K562 (cell line): Measurements from ENCODE around the gene MICALL2. TPM values are rescaled to one million over a fixed set of nuclear protein-coding genes. Genes with fewer than 3 reads are reported as not detected.

Source experiments
- ARID1B ChIP-seq: fragments of 450-650 bp; IDR thresholded peaks from 2 replicates; pipeline ENCODE4 v1.6.1; 2016; ENCODE audit warnings: antibody characterized with exemption, mild to moderate bottlenecking, inconsistent platforms
- ARID3B ChIP-seq: fragments of 250-450 bp; sonication (Bioruptor Pico); IDR thresholded peaks from 2 replicates; pipeline ENCODE4 v1.4.0; 2020; ENCODE audit warnings: borderline replicate concordance
- ARID4B ChIP-seq: sonication (generic); formaldehyde crosslinking; IDR thresholded peaks from 2 replicates; pipeline ENCODE4 v1.8.0; 2022; ENCODE audit warnings: mild to moderate bottlenecking, missing genetic modification reagents
- BHLHE40 ChIP-seq: IDR thresholded peaks from 2 replicates; pipeline ENCODE4 v1.6.1; 2011; ENCODE audit warnings: low read length, improper control_type of control experiment
- MNT ChIP-seq, 2 experiments: fragments of 450-650 bp; conservative IDR thresholded peaks; 2 replicates each; pipeline ENCODE4 v1.6.1; 2017; ENCODE audit warnings: mild to moderate bottlenecking in 2 of 2, moderate library complexity in 2 of 2
- NEUROD1 ChIP-seq: fragments of 150-350 bp; IDR thresholded peaks from 2 replicates; pipeline ENCODE4 v1.6.1; 2014; ENCODE audit warnings: borderline replicate concordance, low read length, low read depth; ENCODE audit not compliant: partially characterized antibody
- RAD21 ChIP-seq, 2 experiments: fragments of 250-450 bp in 1 of 2; fragments of 450-650 bp in 1 of 2; sonication (Bioruptor Pico) in 1 of 2; formaldehyde crosslinking in 1 of 2; IDR thresholded peaks in 1 of 2; conservative IDR thresholded peaks in 1 of 2; 2 replicates each; pipeline versions ENCODE4 v1.4.0 to v1.8.0; 2020 to 2022; ENCODE audit warnings: mild to moderate bottlenecking in 2 of 2, moderate library complexity in 1 of 2
- RUNX1 ChIP-seq: sonication (generic); IDR thresholded peaks from 2 replicates; pipeline ENCODE4 v1.6.1; 2016; ENCODE audit warnings: antibody characterized with exemption, low read depth
- YY1 ChIP-seq, 3 experiments: IDR thresholded peaks; 2 replicates each; pipeline ENCODE4 v1.6.1; 2011; ENCODE audit warnings: low read length in 2 of 3, mild to moderate bottlenecking in 2 of 3, moderate library complexity in 2 of 3, borderline replicate concordance in 1 of 3, control low read depth in 1 of 3, low read depth in 1 of 3; ENCODE audit not compliant: insufficient read depth in 3 of 3, insufficient replicate concordance in 2 of 3, control insufficient read depth in 1 of 3, insufficient read length in 1 of 3; ENCODE audit errors: extremely low read depth in 1 of 3
- ZC3H11A ChIP-seq: IDR thresholded peaks from 2 replicates; pipeline ENCODE4 v1.6.1; 2012; ENCODE audit warnings: low read depth, low read length, improper control_type of control experiment
- ZFP36 ChIP-seq: fragments of 150-350 bp; IDR thresholded peaks from 2 replicates; pipeline ENCODE4 v1.6.1; 2018; ENCODE audit warnings: low read length, low read depth; ENCODE audit not compliant: partially characterized antibody
- polyA plus RNA-seq, 8 experiments: library from polyadenylated mRNA; depleted of rRNA in 4 of 8; stranded (reverse) in 5 of 8; unstranded in 3 of 8; fragments of >200 nt; fragmentation: Nextera tagmentation in 2 of 8; fragmentation: Illumina TruSeq in 1 of 8; extraction: Ambion mirVana in 2 of 8; extraction: Trizol in 1 of 8; gene quantifications; 2 replicates each; pipeline versions ENCODE4 v1.2.1 to v1.2.3, GENCODE V29; 2011 to 2014; ENCODE audit warnings: inconsistent platforms in 1 of 8, missing spikeins in 1 of 8
- total RNA-seq, 7 experiments: library from RNA; depleted of rRNA in 6 of 7; stranded (reverse); fragments of >200 nt in 6 of 7; fragmentation: Illumina TruSeq in 2 of 7; extraction: Trizol in 2 of 7; gene quantifications; 2 replicates each; pipeline versions ENCODE4 v1.2.1 to v1.2.3, GENCODE V29; 2011 to 2021; ENCODE audit warnings: low replicate concordance in 1 of 7
- TF ChIP-seq, protein P1 (sequence below): IDR thresholded peaks from 3 replicates; pipeline ENCODE4 v1.6.1; 2011; ENCODE audit warnings: borderline replicate concordance, mild to moderate bottlenecking, moderate library complexity; ENCODE audit not compliant: insufficient read length; ENCODE audit errors: extremely low read depth

Gene MICALL2
- total and polyA plus RNA-seq, 9 of the 15 experiments (the other 6 are each of a cell fraction or from before 2014, with no cell fraction given) = 1.8 to 103 (median 17.0) TPM

DNA sequence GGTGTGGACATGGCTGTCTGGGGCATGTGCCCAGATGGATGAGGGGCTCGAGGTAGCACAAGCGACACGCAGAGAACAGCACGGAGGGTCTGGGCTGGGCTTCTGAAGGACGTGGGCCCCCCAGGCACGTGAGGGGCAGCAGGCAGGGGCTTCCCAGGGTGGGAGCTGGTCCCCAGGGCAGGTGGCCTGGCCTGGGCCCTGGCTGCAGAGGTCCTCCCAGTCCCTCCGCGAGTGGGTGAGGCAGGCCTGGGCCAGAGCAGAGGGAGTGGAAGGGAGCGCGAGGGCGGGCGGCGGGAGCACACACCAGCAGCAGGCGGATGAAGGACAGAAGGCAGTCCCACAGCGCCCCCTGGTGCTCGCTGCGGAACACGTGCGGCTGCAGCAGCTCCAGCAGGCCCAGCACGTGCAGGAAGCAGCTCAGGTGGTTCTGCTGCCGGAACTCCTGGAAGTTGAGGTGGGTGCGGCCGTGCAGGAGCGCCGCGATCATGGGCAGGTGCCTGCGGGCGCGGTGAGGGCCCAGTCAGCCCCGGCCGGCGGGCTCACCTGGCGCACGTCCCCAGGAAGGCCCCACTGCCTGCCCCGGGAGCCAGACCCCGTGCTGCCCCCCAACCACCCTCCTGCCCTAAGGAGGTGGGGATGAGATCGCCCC lies 14.7 kb upstream of the MICALL2 start (continued):
- TF ChIP-seq, protein P1, sequence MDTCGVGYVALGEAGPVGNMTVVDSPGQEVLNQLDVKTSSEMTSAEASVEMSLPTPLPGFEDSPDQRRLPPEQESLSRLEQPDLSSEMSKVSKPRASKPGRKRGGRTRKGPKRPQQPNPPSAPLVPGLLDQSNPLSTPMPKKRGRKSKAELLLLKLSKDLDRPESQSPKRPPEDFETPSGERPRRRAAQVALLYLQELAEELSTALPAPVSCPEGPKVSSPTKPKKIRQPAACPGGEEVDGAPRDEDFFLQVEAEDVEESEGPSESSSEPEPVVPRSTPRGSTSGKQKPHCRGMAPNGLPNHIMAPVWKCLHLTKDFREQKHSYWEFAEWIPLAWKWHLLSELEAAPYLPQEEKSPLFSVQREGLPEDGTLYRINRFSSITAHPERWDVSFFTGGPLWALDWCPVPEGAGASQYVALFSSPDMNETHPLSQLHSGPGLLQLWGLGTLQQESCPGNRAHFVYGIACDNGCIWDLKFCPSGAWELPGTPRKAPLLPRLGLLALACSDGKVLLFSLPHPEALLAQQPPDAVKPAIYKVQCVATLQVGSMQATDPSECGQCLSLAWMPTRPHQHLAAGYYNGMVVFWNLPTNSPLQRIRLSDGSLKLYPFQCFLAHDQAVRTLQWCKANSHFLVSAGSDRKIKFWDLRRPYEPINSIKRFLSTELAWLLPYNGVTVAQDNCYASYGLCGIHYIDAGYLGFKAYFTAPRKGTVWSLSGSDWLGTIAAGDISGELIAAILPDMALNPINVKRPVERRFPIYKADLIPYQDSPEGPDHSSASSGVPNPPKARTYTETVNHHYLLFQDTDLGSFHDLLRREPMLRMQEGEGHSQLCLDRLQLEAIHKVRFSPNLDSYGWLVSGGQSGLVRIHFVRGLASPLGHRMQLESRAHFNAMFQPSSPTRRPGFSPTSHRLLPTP = no peak
- TF ChIP-seq BHLHE40 (peak; percentile 100), NEUROD1 (no peak), ZFP36 (no peak), RAD21 (CRISPR knock-in tag; conservative IDR thresholded peaks at IDR 0.05 in 1 of 2, IDR thresholded peaks at IDR 0.05 in 1 of 2) (peak; percentile 89 to 95), ARID4B (CRISPR knock-in tag) (peak; percentile 69), RUNX1 (peak; percentile 13; the same call in 1 of the 2 replicates), ARID3B (CRISPR knock-in tag) (no peak), YY1 (IDR thresholded peaks at IDR 0.05; ENCODE audit: borderline replicate concordance in 1 of 3, control insufficient read depth in 1 of 3, extremely low read depth in 1 of 3, insufficient read depth in 3 of 3, insufficient read length in 1 of 3, insufficient replicate concordance in 2 of 3, low read depth in 1 of 3, low read length in 2 of 3) (peak in 2 of 3 experiments; percentile 35 to 59), ZC3H11A (no peak), ARID1B (peak; percentile 45; the same call in 1 of the 2 replicates), MNT (conservative IDR thresholded peaks at IDR 0.05) (peak; percentile 92 to 95; a peak in 3 of 4 replicates)
